Measurements from ENCODE around the gene BSX.

BSX gene

DNA sequence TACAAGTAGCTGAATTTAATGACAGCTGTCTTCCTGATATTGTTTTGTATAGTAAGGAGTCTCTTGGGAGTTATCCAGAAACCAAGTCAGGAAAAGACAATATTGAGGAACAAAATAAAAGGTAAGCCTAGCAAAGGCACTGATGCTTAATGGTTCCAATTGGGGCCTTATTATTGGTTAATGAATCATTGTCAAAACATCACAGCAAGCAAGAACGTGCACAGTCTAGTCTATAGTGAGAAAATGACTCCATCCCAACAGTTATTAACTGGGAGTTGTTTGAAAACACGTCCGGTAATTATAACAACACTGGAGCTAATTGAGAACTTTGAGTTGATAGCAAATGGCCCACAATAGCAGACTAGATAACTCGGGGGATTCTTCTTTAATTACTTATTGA, 17.7 kb downstream of the BSX start:
- no peak for DNase-seq (ENCODE audit: low read depth, low spot score)

DNA sequence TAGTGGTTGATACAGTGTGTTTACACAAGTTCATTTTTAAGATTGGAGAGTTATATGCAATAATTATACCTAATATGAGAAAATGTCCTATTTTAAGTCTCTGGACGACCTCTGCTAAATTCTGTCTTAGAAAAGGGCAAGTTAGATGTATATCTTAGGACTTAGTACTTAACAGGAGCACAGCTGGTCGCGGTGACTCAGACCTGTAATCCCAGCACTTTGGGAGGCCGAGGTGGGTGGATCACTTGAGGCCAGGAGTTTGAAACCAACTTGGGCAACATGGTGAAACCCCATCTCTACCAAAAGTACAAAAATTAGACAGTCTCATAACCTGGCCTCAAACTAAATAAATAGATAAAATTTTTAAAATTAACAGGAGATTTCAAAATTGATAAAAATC, 27.2 kb downstream of the BSX start:
- DNase-seq (ENCODE audit: low read depth, low spot score): no peak

DNA sequence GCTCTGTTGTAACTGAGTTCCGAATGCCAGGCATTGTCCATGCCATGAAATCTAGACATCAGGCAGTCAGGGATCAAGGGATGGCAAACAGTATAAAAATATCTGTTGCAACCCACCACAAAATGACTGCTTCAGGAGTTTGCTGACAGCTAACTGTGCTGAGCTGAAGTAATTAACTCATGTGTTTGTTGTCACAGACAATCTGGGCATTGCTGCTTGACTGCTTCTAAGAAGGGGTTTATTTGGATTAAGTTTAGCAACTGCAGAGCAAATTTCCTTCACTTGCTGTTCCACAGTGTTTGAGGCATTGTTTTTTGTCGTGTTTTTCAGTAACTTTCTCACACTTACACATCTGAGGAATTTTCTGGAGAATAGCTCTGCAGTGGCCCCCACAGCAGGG, 30.4 kb downstream of the BSX start:
- DNase-seq (ENCODE audit: low read depth, low spot score): no peak

DNA sequence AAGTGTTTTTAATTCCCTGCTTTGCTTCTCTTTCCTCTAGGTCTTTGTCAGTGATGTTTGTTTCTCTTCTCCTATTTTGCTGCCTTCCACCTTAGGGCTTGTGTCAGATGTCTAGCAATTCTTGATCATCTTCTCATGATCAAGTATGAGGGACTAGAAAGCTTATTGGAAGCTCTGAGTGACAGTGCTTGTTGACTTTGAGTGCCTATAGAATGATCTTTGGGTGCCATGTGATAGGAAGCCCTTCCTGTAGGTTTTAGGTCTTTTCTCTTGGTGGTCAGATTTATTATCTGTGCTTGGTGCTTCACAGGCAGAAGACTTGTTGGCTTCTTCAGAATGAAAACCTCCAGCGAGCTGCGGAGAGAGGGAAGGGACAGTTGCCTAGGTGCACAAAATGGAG, 43.1 kb downstream of the BSX start:
- no peak for DNase-seq (ENCODE audit: low read depth, low spot score)

DNA sequence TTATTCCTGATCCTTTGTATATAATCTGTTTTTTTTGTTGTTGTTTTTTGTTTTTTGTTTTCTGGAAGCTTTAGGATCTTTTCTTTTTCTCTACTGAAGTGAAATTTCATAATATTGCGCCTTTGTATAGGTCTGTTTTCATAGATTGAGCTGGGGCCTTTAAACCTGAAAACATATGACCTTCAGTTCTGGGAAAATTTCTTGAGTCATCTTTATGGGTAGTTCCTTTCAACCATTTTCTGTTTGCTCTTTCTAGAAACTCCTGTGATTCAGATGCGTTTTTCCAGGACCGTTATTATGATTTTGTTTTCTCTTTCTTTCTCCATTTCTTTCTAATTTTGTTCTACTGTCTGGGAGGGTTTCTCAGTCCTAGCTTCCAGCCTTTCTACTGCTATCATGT, 43.7 kb downstream of the BSX start:
- no peak for DNase-seq (ENCODE audit: low read depth, low spot score)

DNA sequence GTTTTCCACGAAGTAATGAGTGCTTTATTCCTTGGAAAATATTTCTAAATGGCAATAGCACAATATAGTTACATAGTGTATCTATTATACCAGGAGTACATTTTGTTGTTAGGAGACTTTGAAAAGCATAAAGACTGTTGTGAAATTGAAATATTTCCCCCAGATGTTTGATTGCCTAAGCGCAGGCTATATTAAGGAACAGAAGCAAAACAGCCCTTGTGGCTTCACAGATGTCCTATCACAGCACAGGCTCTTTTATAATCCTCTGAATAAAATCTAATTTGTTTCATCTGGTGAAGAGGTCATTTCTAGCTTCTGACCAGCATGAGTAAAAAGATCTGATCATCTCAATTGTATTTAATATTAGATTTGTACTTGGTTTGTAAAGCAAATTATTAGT, 48.2 kb downstream of the BSX start:
- DNase-seq (ENCODE audit: low read depth, low spot score): no peak

DNA sequence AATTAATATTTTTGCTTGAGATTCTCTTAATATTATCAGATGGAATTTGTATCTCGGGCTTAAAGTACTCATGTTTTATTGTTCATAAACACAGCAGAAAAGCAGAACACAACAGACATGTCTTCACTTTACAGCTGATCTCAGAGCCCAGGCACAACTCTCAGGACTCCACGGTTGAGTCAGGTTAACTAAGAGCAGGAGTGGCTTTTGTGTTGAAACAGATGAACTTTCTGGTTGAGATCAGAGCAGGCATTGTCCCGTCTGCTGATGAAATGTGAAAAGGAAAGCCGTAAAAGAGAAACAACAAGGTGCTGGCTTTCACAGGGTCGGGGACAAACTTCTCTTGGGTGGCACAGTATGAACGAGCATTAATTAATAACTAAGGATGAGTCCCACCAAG, 50.1 kb downstream of the BSX start:
- DNase-seq (ENCODE audit: low read depth, low spot score): no peak

Data from activated naive CD8-positive, alpha-beta T cell treated with anti-CD3 and anti-CD28 coated beads, Interleukin-2, amount 50 U/mL, for 16 hours (primary cell).